HG02981 (cell line): Measurements from ENCODE around the gene MAP2K1.
"Not testable (repeated sequence)": the region's sequence is repeated elsewhere in the genome, so short reads cannot be mapped to it uniquely, and the experiment has no call there.

Experiments used
- ATAC-seq: cut with Tn5 transposase; IDR thresholded peaks from one replicate; pipeline ENCODE4 v1.9.1; 2021; ENCODE audit warnings: mild to moderate bottlenecking, moderate library complexity; ENCODE audit not compliant: unreplicated experiment

Gene MAP2K1

GRCh38 chr15:66423149-66423548 is 36.4 kb downstream of the MAP2K1 start:
- no peak for ATAC-seq

GRCh38 chr15:66424963-66425612 is 38.4 kb downstream of the MAP2K1 start:
- ATAC-seq: no peak

- ATAC-seq: no peak
Measured at GRCh38 chr15:66425837-66426236, 39.1 kb downstream of the MAP2K1 start.

GRCh38 chr15:66429117-66429516 is 42.4 kb downstream of the MAP2K1 start:
- ATAC-seq: no peak

GRCh38 chr15:66429546-66429945 is 42.8 kb downstream of the MAP2K1 start:
- no peak for ATAC-seq

- no peak for ATAC-seq
Measured at GRCh38 chr15:66430627-66431255, 44.0 kb downstream of the MAP2K1 start.

GRCh38 chr15:66433726-66434125 is 47.0 kb downstream of the MAP2K1 start:
- no peak for ATAC-seq

GRCh38 chr15:66440501-66440900 is 53.8 kb downstream of the MAP2K1 start:
- ATAC-seq: no peak

GRCh38 chr15:66452420-66452819 is 65.7 kb downstream of the MAP2K1 start:
- no peak for ATAC-seq

GRCh38 chr15:66452971-66453580 is 66.4 kb downstream of the MAP2K1 start:
- ATAC-seq: no peak

GRCh38 chr15:66454143-66454542 is 67.4 kb downstream of the MAP2K1 start:
- no peak for ATAC-seq

- no peak for ATAC-seq
Measured at GRCh38 chr15:66456211-66456610, 69.5 kb downstream of the MAP2K1 start.

- no peak for ATAC-seq
Measured at GRCh38 chr15:66459818-66460615, 73.3 kb downstream of the MAP2K1 start.

- ATAC-seq: not testable (repeated sequence)
Measured at GRCh38 chr15:66461294-66461693, 74.6 kb downstream of the MAP2K1 start.

- ATAC-seq: no peak
Measured at GRCh38 chr15:66461917-66462316, 75.2 kb downstream of the MAP2K1 start.

- no peak for ATAC-seq
Measured at GRCh38 chr15:66462627-66463026, 75.9 kb downstream of the MAP2K1 start.

GRCh38 chr15:66465294-66465693 is 78.6 kb downstream of the MAP2K1 start:
- not testable (repeated sequence) for ATAC-seq

GRCh38 chr15:66467162-66468040 is 80.7 kb downstream of the MAP2K1 start:
- not testable (repeated sequence) for ATAC-seq

- not testable (repeated sequence) for ATAC-seq
Measured at GRCh38 chr15:66470825-66471224, 84.1 kb downstream of the MAP2K1 start.

- ATAC-seq: peak; percentile 87
Measured at GRCh38 chr15:66472176-66472999, 85.7 kb downstream of the MAP2K1 start.
